ENCODE results near the gene FAXDC2. TPM values are rescaled to one million over a fixed set of nuclear protein-coding genes. Genes with fewer than 3 reads are reported as not detected.

Gene FAXDC2
- total and polyA plus RNA-seq, 9 of the 15 experiments (the other 6 are each of a cell fraction or from before 2014, with no cell fraction given): 2.4 to 30.0 (median 9.9) TPM

GRCh38 chr5:154840435-154841272 lies 9.7 kb downstream of the FAXDC2 start (continued):
- TF ChIP-seq ZNF655 (CRISPR knock-in tag; IDR thresholded peaks at IDR 0.05) (no peak), NR0B1 (IDR thresholded peaks at IDR 0.05; ENCODE audit: partially characterized antibody) (no peak), NCOA2 (IDR thresholded peaks at IDR 0.05; ENCODE audit: partially characterized antibody in 2 of 2) (no peak), ERF (CRISPR knock-in tag; IDR thresholded peaks at IDR 0.05) (peak; percentile 65; the same call in 1 of the 2 replicates), FOXP1 (CRISPR knock-in tag; IDR thresholded peaks at IDR 0.05) (no peak), NEUROD1 (IDR thresholded peaks at IDR 0.05; ENCODE audit: borderline replicate concordance, low read depth, low read length, partially characterized antibody) (peak; percentile 72), PURB (CRISPR knock-in tag; IDR thresholded peaks at IDR 0.05; ENCODE audit: low read depth) (no peak), NR4A1 (CRISPR knock-in tag; IDR thresholded peaks at IDR 0.05) (no peak), NR4A1 (tag; IDR thresholded peaks at IDR 0.05) (0 out of 2 replicates have a peak, but pooled peaks have one; percentile 40), ZNF644 (tag; IDR thresholded peaks at IDR 0.05; ENCODE audit: low read depth) (0 out of 2 replicates have a peak, but pooled peaks have one; percentile 64), RAD21 (CRISPR knock-in tag; conservative IDR thresholded peaks at IDR 0.05 in 1 of 2, IDR thresholded peaks at IDR 0.05 in 1 of 2) (peak; percentile 18 to 36; a peak in 2 of 4 replicates), CREB1 (IDR thresholded peaks at IDR 0.05) (peak; percentile 56; the same call in 1 of the 2 replicates), CREB1 (CRISPR knock-in tag; IDR thresholded peaks at IDR 0.05) (no peak), ATF7 (IDR thresholded peaks at IDR 0.05) (peak; percentile 61; the same call in 1 of the 2 replicates), TRIM24 (IDR thresholded peaks at IDR 0.05) (peak; percentile 74 to 76; a peak in 3 of 4 replicates), LEF1 (IDR thresholded peaks at IDR 0.05) (peak; percentile 73), ZNF561 (CRISPR knock-in tag; conservative IDR thresholded peaks at IDR 0.05) (no peak), MTA3 (IDR thresholded peaks at IDR 0.05; ENCODE audit: borderline replicate concordance) (peak; percentile 55), SOX6 (IDR thresholded peaks at IDR 0.05) (peak; percentile 85), NCOA1 (IDR thresholded peaks at IDR 0.05; ENCODE audit: low read depth) (peak; percentile 66; the same call in 1 of the 2 replicates), RBM25 (IDR thresholded peaks at IDR 0.05; ENCODE audit: low read depth, low read length, severe bottlenecking) (peak; percentile 47)
- TF ChIP-seq, protein P1, sequence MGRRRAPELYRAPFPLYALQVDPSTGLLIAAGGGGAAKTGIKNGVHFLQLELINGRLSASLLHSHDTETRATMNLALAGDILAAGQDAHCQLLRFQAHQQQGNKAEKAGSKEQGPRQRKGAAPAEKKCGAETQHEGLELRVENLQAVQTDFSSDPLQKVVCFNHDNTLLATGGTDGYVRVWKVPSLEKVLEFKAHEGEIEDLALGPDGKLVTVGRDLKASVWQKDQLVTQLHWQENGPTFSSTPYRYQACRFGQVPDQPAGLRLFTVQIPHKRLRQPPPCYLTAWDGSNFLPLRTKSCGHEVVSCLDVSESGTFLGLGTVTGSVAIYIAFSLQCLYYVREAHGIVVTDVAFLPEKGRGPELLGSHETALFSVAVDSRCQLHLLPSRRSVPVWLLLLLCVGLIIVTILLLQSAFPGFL (CRISPR knock-in tag; IDR thresholded peaks at IDR 0.05): no peak
- TF ChIP-seq, protein P2, sequence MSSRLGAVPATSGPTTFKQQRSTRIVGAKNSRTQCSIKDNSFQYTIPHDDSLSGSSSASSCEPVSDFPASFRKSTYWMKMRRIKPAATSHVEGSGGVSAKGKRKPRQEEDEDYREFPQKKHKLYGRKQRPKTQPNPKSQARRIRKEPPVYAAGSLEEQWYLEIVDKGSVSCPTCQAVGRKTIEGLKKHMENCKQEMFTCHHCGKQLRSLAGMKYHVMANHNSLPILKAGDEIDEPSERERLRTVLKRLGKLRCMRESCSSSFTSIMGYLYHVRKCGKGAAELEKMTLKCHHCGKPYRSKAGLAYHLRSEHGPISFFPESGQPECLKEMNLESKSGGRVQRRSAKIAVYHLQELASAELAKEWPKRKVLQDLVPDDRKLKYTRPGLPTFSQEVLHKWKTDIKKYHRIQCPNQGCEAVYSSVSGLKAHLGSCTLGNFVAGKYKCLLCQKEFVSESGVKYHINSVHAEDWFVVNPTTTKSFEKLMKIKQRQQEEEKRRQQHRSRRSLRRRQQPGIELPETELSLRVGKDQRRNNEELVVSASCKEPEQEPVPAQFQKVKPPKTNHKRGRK (tag; IDR thresholded peaks at IDR 0.05): no peak

Data from K562 (cell line).